HG02884 (cell line): ENCODE measurements around the gene IL1RAP.

Experiments used
- ATAC-seq: cut with Tn5 transposase; IDR thresholded peaks from one replicate; pipeline ENCODE4 v1.9.1; 2021; ENCODE audit warnings: mild to moderate bottlenecking, moderate library complexity; ENCODE audit not compliant: unreplicated experiment

IL1RAP gene

GRCh38 chr3:190575437-190576185 is 61.7 kb downstream of the IL1RAP start:
- no peak for ATAC-seq

- ATAC-seq, result no peak
Observed at GRCh38 chr3:190577225-190577624, 63.3 kb downstream of the IL1RAP start.

- ATAC-seq, result no peak
Observed at GRCh38 chr3:190579514-190580137, 65.7 kb downstream of the IL1RAP start.

- ATAC-seq, result no peak
Observed at GRCh38 chr3:190580417-190580816, 66.5 kb downstream of the IL1RAP start.

GRCh38 chr3:190581041-190581541 is 67.2 kb downstream of the IL1RAP start:
- no peak for ATAC-seq

GRCh38 chr3:190582667-190583066 is 68.8 kb downstream of the IL1RAP start:
- ATAC-seq, result no peak

GRCh38 chr3:190585805-190586630 is 72.1 kb downstream of the IL1RAP start:
- ATAC-seq, result peak; percentile 16

GRCh38 chr3:190586631-190587011 is 72.7 kb downstream of the IL1RAP start:
- peak; percentile 70 for ATAC-seq

- ATAC-seq, result no peak
Observed at GRCh38 chr3:190588570-190588969, 74.7 kb downstream of the IL1RAP start.

- no peak for ATAC-seq
Observed at GRCh38 chr3:190589326-190589725, 75.4 kb downstream of the IL1RAP start.

GRCh38 chr3:190591080-190591479 is 77.2 kb downstream of the IL1RAP start:
- ATAC-seq, result no peak

GRCh38 chr3:190593075-190593474 is 79.2 kb downstream of the IL1RAP start:
- ATAC-seq, result no peak

- no peak for ATAC-seq
Observed at GRCh38 chr3:190594171-190594570, 80.3 kb downstream of the IL1RAP start.

- no peak for ATAC-seq
Observed at GRCh38 chr3:190595179-190595795, 81.4 kb downstream of the IL1RAP start.

GRCh38 chr3:190595807-190596206 is 81.9 kb downstream of the IL1RAP start:
- no peak for ATAC-seq

GRCh38 chr3:190596349-190597285 is 82.7 kb downstream of the IL1RAP start:
- ATAC-seq, result no peak

GRCh38 chr3:190597291-190597690 is 83.4 kb downstream of the IL1RAP start:
- ATAC-seq, result no peak

GRCh38 chr3:190601622-190602021 is 87.7 kb downstream of the IL1RAP start:
- ATAC-seq, result no peak

- no peak for ATAC-seq
Observed at GRCh38 chr3:190605385-190605784, 91.5 kb downstream of the IL1RAP start.

GRCh38 chr3:190606596-190606995 is 92.7 kb downstream of the IL1RAP start:
- no peak for ATAC-seq
